Measurements from ENCODE around the gene GAL3ST2.
"Not testable (repeated sequence)": the region's sequence is repeated elsewhere in the genome, so short reads cannot be mapped to it uniquely, and the experiment has no call there.

The GAL3ST2 gene

DNA sequence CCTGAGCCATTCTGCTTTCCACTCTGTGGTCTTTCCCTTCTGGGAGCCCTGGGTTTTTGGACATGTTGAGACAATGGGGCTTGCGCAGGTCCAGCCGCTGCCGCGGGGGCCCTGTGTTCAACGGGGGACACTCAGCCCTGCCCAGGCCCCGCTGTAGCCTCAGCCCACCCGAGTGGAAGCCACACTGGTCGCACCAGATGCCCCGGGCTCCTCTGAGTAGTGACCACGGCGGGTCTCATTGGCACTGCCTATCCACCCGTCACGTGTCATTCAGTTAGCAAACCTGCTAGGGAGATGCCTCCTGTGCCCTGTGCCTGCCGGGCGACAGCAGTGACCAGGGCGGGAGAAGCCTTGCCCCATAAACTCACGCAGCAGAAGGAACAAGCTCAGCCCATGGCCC is 23.1 kb upstream of the GAL3ST2 start:
- Histone ChIP-seq H3K27me3 (no peaks in the 10 kb centered on the region), H3K36me3 (peaks cover 87% of the 10 kb centered on the region), H3K4me3 (ENCODE audit: low read depth in 1 of 2, low read length in 1 of 2) (no peak overlapping the region), H3K9me3 (no peaks in the 10 kb centered on the region), H3K27ac (no peak overlapping the region), H3K4me1 (ENCODE audit: control insufficient read depth in 1 of 2, insufficient read depth in 1 of 2, low read depth in 1 of 2, low read length in 1 of 2) (no peaks in the 10 kb centered on the region)
- TF ChIP-seq CTCF (IDR thresholded peaks at IDR 0.05), result no peak

- H3K9me3 ChIP-seq, result no peaks in the 10 kb centered on the region
- TF ChIP-seq CTCF (IDR thresholded peaks at IDR 0.05), result no peak
- H3K4me1 ChIP-seq (ENCODE audit: control insufficient read depth in 1 of 2, insufficient read depth in 1 of 2, low read depth in 1 of 2, low read length in 1 of 2), result no peaks in the 10 kb centered on the region
- no peak overlapping the region for H3K4me3 ChIP-seq (ENCODE audit: low read depth in 1 of 2, low read length in 1 of 2)
- no peaks in the 10 kb centered on the region for H3K27me3 ChIP-seq
- H3K36me3 ChIP-seq, result peaks cover 84% of the 10 kb centered on the region
- H3K27ac ChIP-seq, result no peak overlapping the region
These were observed 22.6 kb upstream of the GAL3ST2 start for GRCh38 chr2:241754042-241754441.

GRCh38 chr2:241755166-241755565 is 21.5 kb upstream of the GAL3ST2 start:
- Histone ChIP-seq H3K4me3 (ENCODE audit: low read depth in 1 of 2, low read length in 1 of 2) (no peak overlapping the region), H3K27me3 (no peaks in the 10 kb centered on the region), H3K27ac (no peak overlapping the region), H3K36me3 (peaks cover 78% of the 10 kb centered on the region), H3K4me1 (ENCODE audit: control insufficient read depth in 1 of 2, insufficient read depth in 1 of 2, low read depth in 1 of 2, low read length in 1 of 2) (no peaks in the 10 kb centered on the region), H3K9me3 (no peaks in the 10 kb centered on the region)
- TF ChIP-seq CTCF (IDR thresholded peaks at IDR 0.05), result no peak

- TF ChIP-seq CTCF (IDR thresholded peaks at IDR 0.05), result no peak
- no peak overlapping the region for H3K27ac ChIP-seq
- no peaks in the 10 kb centered on the region for H3K9me3 ChIP-seq
- H3K36me3 ChIP-seq, result peaks cover 77% of the 10 kb centered on the region
- no peaks in the 10 kb centered on the region for H3K27me3 ChIP-seq
- H3K4me3 ChIP-seq (ENCODE audit: low read depth in 1 of 2, low read length in 1 of 2), result no peak overlapping the region
- no peaks in the 10 kb centered on the region for H3K4me1 ChIP-seq (ENCODE audit: control insufficient read depth in 1 of 2, insufficient read depth in 1 of 2, low read depth in 1 of 2, low read length in 1 of 2)
These were observed 20.8 kb upstream of the GAL3ST2 start for GRCh38 chr2:241755777-241756176.

GRCh38 chr2:241759067-241759807 is 17.4 kb upstream of the GAL3ST2 start:
- H3K36me3 ChIP-seq, result peaks cover 45% of the 10 kb centered on the region
- no peak overlapping the region for H3K27ac ChIP-seq
- no peaks in the 10 kb centered on the region for H3K9me3 ChIP-seq
- no peak for TF ChIP-seq CTCF (IDR thresholded peaks at IDR 0.05)
- H3K27me3 ChIP-seq, result no peaks in the 10 kb centered on the region
- H3K4me1 ChIP-seq (ENCODE audit: control insufficient read depth in 1 of 2, insufficient read depth in 1 of 2, low read depth in 1 of 2, low read length in 1 of 2), result peaks cover 15% of the 10 kb centered on the region in 2 experiments
- H3K4me3 ChIP-seq (ENCODE audit: low read depth in 1 of 2, low read length in 1 of 2), result no peak overlapping the region

DNA sequence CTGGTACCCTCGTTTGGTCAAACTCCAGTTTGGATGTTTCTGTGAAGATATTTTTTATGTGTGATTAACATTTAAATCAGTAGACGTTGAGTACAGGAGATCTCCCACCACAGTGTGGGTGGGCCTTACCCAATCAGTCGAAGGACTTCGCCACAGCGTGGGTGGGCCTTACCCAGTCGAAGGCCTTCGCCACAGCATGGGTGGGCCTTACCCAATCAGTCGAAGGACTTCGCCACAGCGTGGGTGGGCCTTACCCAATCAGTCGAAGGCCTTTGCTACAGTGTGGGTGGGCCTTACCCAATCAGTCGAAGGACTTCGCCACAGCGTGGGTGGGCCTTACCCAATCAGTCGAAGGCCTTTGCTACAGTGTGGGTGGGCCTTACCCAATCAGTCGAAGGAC is 16.7 kb upstream of the GAL3ST2 start:
- H3K9me3 ChIP-seq; H3K27ac ChIP-seq; H3K4me3 ChIP-seq (ENCODE audit: low read depth in 1 of 2, low read length in 1 of 2); H3K27me3 ChIP-seq: not testable (repeated sequence)
- Histone ChIP-seq H3K4me1 (ENCODE audit: control insufficient read depth in 1 of 2, insufficient read depth in 1 of 2, low read depth in 1 of 2, low read length in 1 of 2) (peaks cover 21 to 22% of the 10 kb centered on the region in 2 experiments), H3K36me3 (peaks cover 38% of the 10 kb centered on the region)

All from neutrophil (primary cell).